Osteocyte (in vitro differentiated cells): ENCODE results near the gene EXTL1. TPM values are rescaled to one million over a fixed set of nuclear protein-coding genes. Genes with fewer than 3 reads are reported as not detected.
A peak's percentile ranks its signal among the peaks of the same experiment; 100 is the strongest.

Experiments used
- DNase-seq: peaks from one replicate; pipeline ENCODE4 v3.0.0; 2021; ENCODE audit warnings: mixed read lengths; ENCODE audit not compliant: unreplicated experiment; ENCODE audit errors: extremely low spot score
- H3K27ac Mint-ChIP-seq: one replicate; pipeline ENCODE4 v1.8.0; 2021; ENCODE audit warnings: mild to moderate bottlenecking, mixed read lengths; ENCODE audit not compliant: unreplicated experiment
- H3K27me3 Mint-ChIP-seq: one replicate; pipeline ENCODE4 v1.8.0; 2021; ENCODE audit warnings: mixed read lengths; ENCODE audit not compliant: unreplicated experiment
- H3K36me3 Mint-ChIP-seq: one replicate; pipeline ENCODE4 v1.8.0; 2021; ENCODE audit warnings: mixed read lengths; ENCODE audit not compliant: unreplicated experiment
- H3K4me1 Mint-ChIP-seq: one replicate; pipeline ENCODE4 v1.8.0; 2021; ENCODE audit warnings: mixed read lengths; ENCODE audit not compliant: unreplicated experiment
- H3K4me3 Mint-ChIP-seq: one replicate; pipeline ENCODE4 v1.8.0; 2021; ENCODE audit warnings: mild to moderate bottlenecking, moderate library complexity, mixed read lengths; ENCODE audit not compliant: unreplicated experiment
- H3K9me3 Mint-ChIP-seq: one replicate; pipeline ENCODE4 v1.8.0; 2021; ENCODE audit warnings: mixed read lengths; ENCODE audit not compliant: unreplicated experiment
- total RNA-seq: library from RNA; stranded (reverse); gene quantifications from 2 replicates; pipeline ENCODE4 v1.2.1, GENCODE V29; 2021
- TF ChIP-seq, protein P1 (sequence below): fragments of 200-600 bp; sonication (generic); IDR thresholded peaks from 2 replicates; pipeline ENCODE4 v1.5.0; 2021; ENCODE audit warnings: antibody characterized with exemption, mild to moderate bottlenecking, moderate library complexity

EXTL1 gene
- total RNA-seq, 1 donor from 2014 or later: 0.30 TPM

DNA sequence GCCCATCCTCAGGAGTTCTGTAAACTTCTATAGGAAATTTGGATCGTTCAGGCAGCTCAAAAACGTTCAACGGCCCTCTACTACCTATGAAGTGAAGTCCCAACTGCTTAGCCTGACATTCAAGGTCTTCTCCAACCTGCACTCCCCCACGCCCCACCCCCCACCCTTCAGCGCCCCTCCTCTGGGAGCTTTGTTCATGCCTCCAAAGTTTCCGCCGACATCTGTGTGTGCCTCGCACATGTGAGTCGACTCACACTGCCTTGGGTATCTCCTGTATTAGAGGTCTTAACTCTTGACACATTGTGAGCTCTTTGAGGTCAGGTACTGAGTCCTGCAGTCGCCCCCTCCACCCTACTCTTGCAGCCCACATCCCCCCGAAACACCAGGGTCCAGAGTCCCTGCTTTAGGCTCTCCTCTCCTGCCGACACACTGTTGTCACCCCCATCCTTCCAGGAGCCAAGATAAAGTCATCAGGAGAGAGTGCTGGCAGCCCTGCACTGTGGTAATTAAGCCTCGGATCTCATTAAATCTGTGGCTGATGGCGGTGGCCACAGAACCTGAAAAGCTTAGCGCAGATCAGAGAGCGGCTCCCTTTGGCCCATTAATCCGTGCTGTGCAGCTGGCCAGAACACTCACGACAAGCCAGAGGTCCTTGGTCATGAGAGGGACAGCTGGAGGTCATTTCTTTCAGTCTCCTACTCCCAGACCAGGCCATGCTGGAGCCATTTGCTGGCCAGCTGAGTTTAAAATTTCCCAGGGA, 22.4 kb upstream of the EXTL1 start:
- Mint-ChIP-seq H3K9me3 (no peaks in the 10 kb centered on the region), H3K36me3 (no peaks in the 10 kb centered on the region), H3K4me3 (no peak overlapping the region), H3K27me3 (peaks cover under 1% of the 10 kb centered on the region), H3K27ac (peak overlapping the region; percentile 81), H3K4me1 (peaks cover 16% of the 10 kb centered on the region)
- TF ChIP-seq, protein P1, sequence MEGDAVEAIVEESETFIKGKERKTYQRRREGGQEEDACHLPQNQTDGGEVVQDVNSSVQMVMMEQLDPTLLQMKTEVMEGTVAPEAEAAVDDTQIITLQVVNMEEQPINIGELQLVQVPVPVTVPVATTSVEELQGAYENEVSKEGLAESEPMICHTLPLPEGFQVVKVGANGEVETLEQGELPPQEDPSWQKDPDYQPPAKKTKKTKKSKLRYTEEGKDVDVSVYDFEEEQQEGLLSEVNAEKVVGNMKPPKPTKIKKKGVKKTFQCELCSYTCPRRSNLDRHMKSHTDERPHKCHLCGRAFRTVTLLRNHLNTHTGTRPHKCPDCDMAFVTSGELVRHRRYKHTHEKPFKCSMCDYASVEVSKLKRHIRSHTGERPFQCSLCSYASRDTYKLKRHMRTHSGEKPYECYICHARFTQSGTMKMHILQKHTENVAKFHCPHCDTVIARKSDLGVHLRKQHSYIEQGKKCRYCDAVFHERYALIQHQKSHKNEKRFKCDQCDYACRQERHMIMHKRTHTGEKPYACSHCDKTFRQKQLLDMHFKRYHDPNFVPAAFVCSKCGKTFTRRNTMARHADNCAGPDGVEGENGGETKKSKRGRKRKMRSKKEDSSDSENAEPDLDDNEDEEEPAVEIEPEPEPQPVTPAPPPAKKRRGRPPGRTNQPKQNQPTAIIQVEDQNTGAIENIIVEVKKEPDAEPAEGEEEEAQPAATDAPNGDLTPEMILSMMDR: no peak
- no peak for DNase-seq

DNA sequence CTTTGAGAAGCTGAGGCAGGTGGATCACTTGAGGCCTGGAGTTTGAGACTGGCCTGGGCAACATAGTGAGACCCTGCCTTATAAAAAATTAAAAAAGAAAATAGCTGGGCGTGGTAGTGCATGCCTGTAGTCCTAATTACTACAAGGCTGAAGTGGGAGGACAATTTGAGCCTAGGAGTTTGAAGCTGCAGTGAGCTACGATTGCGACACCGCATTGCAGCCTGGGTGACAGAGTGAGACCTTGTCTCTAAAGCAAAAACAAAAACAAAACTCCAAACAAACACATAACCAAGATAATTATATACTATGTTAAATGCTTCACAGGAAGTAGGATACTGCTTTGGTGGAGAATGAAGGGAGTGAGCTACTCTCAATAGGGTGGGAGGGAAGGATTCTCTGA, 18.3 kb upstream of the EXTL1 start:
- H3K36me3 Mint-ChIP-seq: no peaks in the 10 kb centered on the region
- no peak for DNase-seq
- TF ChIP-seq, protein P1: no peak
- no peak overlapping the region for H3K4me3 Mint-ChIP-seq
- H3K9me3 Mint-ChIP-seq: no peaks in the 10 kb centered on the region
- no peak overlapping the region for H3K27ac Mint-ChIP-seq
- H3K27me3 Mint-ChIP-seq: peaks cover 3% of the 10 kb centered on the region
- peaks cover 5% of the 10 kb centered on the region for H3K4me1 Mint-ChIP-seq

DNA sequence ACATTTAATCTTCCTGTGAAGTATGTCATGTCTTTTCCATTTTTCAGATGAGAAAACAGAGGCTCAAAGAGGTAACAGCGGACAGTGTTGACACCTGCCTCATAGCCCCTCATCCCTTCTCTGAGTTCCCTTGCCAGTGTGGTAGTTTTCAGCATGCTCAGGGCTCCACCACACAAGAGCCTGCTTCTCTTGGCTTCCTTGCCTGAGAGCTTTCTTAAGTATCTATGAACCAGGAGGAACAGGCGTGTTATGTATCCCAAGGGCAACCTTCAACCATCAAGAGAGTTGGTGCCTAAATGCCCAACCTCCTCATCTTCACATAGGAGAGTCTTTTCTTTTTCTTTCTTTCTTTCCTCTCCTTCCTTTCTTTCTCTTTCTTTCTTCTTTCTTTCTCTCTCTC, 17.8 kb upstream of the EXTL1 start:
- TF ChIP-seq, protein P1: no peak
- Mint-ChIP-seq H3K4me3 (no peak overlapping the region), H3K27ac (no peak overlapping the region), H3K4me1 (peaks cover under 1% of the 10 kb centered on the region), H3K27me3 (peaks cover 3% of the 10 kb centered on the region), H3K9me3 (no peaks in the 10 kb centered on the region), H3K36me3 (no peaks in the 10 kb centered on the region)
- DNase-seq: no peak

DNA sequence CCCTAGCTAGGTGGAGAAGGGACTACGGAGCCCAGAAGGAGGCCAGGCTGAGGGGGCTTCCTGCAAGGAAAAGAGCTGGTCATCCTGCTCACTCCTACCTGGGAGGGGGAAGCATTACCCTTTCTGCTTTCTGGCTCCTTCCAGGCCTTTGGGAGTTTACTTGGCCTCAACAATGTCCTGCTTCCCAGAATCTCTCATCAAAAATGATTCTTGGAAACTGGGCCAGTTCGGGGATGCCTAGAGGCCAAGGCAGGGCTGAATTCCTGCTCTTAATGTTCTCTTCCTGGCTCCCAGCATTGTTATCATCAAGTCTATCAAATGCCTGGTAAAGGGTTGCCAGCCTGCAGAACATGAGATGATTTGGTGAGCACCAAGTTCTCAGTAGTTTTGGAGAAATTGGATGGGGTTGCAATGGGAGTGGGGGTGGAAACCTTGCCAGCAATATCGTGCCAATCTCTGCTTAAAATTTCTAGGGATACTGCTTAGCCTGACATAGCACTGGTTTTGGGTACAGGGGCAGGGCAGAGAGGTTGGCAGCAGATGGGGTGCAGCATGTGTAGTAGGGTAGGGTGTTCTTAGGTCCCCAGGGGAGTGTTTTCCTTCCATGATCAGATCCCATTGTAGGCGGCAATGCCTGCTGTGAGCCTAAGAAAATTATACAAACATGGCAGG, 16.0 kb upstream of the EXTL1 start:
- Mint-ChIP-seq H3K27ac (no peak overlapping the region), H3K36me3 (no peaks in the 10 kb centered on the region)
- DNase-seq: no peak

DNA sequence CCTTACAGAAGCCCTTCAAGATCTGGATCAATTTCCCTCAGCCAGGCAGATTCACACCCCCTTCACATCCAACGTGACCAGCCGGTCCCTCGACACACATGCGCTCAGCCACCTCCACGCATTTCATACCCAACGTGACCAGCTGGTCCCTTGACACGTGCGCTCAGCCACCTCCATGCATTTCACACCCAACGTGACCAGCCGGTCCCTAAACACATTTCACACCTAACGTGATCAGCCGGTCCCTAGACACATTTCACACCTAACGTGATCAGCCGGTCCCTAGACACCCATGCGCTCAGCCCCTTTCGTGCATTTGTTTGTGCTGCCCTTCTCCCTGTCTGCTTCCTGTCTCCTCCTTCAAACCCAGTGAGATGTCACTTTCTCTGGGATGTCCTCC, 14.9 kb upstream of the EXTL1 start:
- Mint-ChIP-seq H3K9me3 (no peaks in the 10 kb centered on the region), H3K27ac (no peak overlapping the region), H3K4me1 (no peaks in the 10 kb centered on the region), H3K4me3 (no peak overlapping the region), H3K27me3 (peaks cover 3% of the 10 kb centered on the region), H3K36me3 (no peaks in the 10 kb centered on the region)
- no peak for DNase-seq
- TF ChIP-seq, protein P1: no peak

More for the DNA sequence above, 16.0 kb upstream of the EXTL1 start:
- TF ChIP-seq, protein P1: no peak
- H3K4me1 Mint-ChIP-seq: no peaks in the 10 kb centered on the region
- no peaks in the 10 kb centered on the region for H3K9me3 Mint-ChIP-seq
- no peak overlapping the region for H3K4me3 Mint-ChIP-seq
- H3K27me3 Mint-ChIP-seq: peaks cover 3% of the 10 kb centered on the region
